Naive B cell (primary cell): Measurements from ENCODE around the gene RMND5B. TPM values are rescaled to one million over a fixed set of nuclear protein-coding genes. Genes with fewer than 3 reads are reported as not detected.
"Not testable (repeated sequence)": the region's sequence is repeated elsewhere in the genome, so short reads cannot be mapped to it uniquely, and the experiment has no call there.

Experiments used
- ATAC-seq, 2 donors: fragments of 150-1000 bp; cut with Tn5 transposase; 2 replicates each; pipeline ENCODE4 v1.10.0; 2021; ENCODE audit warnings: low read depth in 2 of 2, mild to moderate bottlenecking in 2 of 2, moderate library complexity in 2 of 2
- DNase-seq: peaks from one replicate; pipeline ENCODE4 v3.0.0; 2022
- H3K27ac Mint-ChIP-seq, 6 donors: one replicate each; pipeline ENCODE4 v1.8.0; 2020 to 2022; ENCODE audit warnings: mild to moderate bottlenecking in 6 of 6, mixed read lengths in 6 of 6, moderate library complexity in 5 of 6, inconsistent platforms in 2 of 6
- H3K27me3 Mint-ChIP-seq, 3 donors: one replicate each; pipeline ENCODE4 v1.8.0; 2021 to 2022; ENCODE audit warnings: mixed read lengths in 3 of 3, mild to moderate bottlenecking in 1 of 3
- H3K36me3 Mint-ChIP-seq, 2 donors: one replicate each; pipeline ENCODE4 v1.8.0; 2020 to 2022; ENCODE audit warnings: mixed read lengths in 2 of 2, inconsistent platforms in 1 of 2, mild to moderate bottlenecking in 1 of 2
- H3K4me1 Mint-ChIP-seq, 3 donors: one replicate each; pipeline ENCODE4 v1.8.0; 2020 to 2022; ENCODE audit warnings: mixed read lengths in 3 of 3, inconsistent platforms in 1 of 3, mild to moderate bottlenecking in 1 of 3, moderate library complexity in 1 of 3
- H3K4me3 Mint-ChIP-seq, 8 donors: one replicate each; pipeline ENCODE4 v1.8.0; 2020 to 2022; ENCODE audit warnings: mild to moderate bottlenecking in 8 of 8, mixed read lengths in 8 of 8, moderate library complexity in 8 of 8, inconsistent platforms in 2 of 8
- H3K9me3 Mint-ChIP-seq, 7 donors: one replicate each; pipeline ENCODE4 v1.8.0; 2020 to 2022; ENCODE audit warnings: mixed read lengths in 7 of 7, mild to moderate bottlenecking in 5 of 7, inconsistent platforms in 2 of 7, moderate library complexity in 1 of 7
- polyA plus RNA-seq, 6 donors: library from polyadenylated mRNA; unstranded; fragments of 300-500 nt; fragmentation: Illumina TruSeq; gene quantifications; one replicate each; pipeline ENCODE4 v1.2.3, GENCODE V29; 2021; ENCODE audit warnings: low read depth in 6 of 6

The RMND5B gene
- 10 to 100 TPM; 36.2 to 82.3 (median 40.3) TPM for polyA plus RNA-seq

GRCh38 chr5:178130576-178131445 is at the start of gene RMND5B:
Gene RMND5B (plus strand): TSS chr5:178131014. CDS start chr5:178138120, 7,106 bp downstream.
- Mint-ChIP-seq H3K27me3 (no peaks in the 10 kb centered on the region), H3K9me3 (no peaks in the 10 kb centered on the region), H3K4me1 (peaks cover 25 to 37% (median 32%) of the 10 kb centered on the region in 3 donors), H3K36me3 (peaks cover 4 to 8% of the 10 kb centered on the region in 2 donors), H3K4me3 (peak within 1 kb of the TSS; percentile 81 to 95 (median 89)), H3K27ac (peak within 1 kb of the TSS; percentile 48 to 94 (median 78))
- DNase-seq (peak; percentile 88), ATAC-seq (peak; percentile 93)

GRCh38 chr5:178081571-178082243 is 49.1 kb upstream of the RMND5B start:
- Mint-ChIP-seq H3K36me3 (no peaks in the 10 kb centered on the region), H3K4me1 (peaks cover 0 to 5% (median 0%) of the 10 kb centered on the region in 3 donors), H3K4me3 (no peak overlapping the region), H3K27ac (no peak overlapping the region), H3K27me3 (peaks cover 8 to 15% (median 10%) of the 10 kb centered on the region in 3 donors), H3K9me3 (no peaks in the 10 kb centered on the region)
- ATAC-seq (no peak), DNase-seq (no peak)

- H3K9me3 Mint-ChIP-seq = no peaks in the 10 kb centered on the region
- peak overlapping the region in 1 of 6 donors; percentile 23 for H3K27ac Mint-ChIP-seq
- no peaks in the 10 kb centered on the region for H3K36me3 Mint-ChIP-seq
- ATAC-seq = no peak
- H3K4me1 Mint-ChIP-seq = peaks cover 0 to 5% (median 0%) of the 10 kb centered on the region in 3 donors
- DNase-seq = no peak
- H3K4me3 Mint-ChIP-seq = no peak overlapping the region
- peaks cover 10 to 15% (median 15%) of the 10 kb centered on the region in 3 donors for H3K27me3 Mint-ChIP-seq
These were observed 46.9 kb upstream of the RMND5B start for GRCh38 chr5:178083922-178084321.

- Mint-ChIP-seq H3K9me3 (no peaks in the 10 kb centered on the region), H3K27me3 (peaks cover 10 to 21% (median 15%) of the 10 kb centered on the region in 3 donors)
These were observed 45.5 kb upstream of the RMND5B start for GRCh38 chr5:178085316-178085715.

GRCh38 chr5:178086266-178086665 is 44.5 kb upstream of the RMND5B start:
- ATAC-seq = no peak
- Mint-ChIP-seq H3K27ac (no peak overlapping the region), H3K9me3 (peaks cover 0 to 2% (median 0%) of the 10 kb centered on the region in 7 donors), H3K4me1 (peaks cover 0 to 3% (median 0%) of the 10 kb centered on the region in 3 donors), H3K27me3 (peaks cover 10 to 15% (median 15%) of the 10 kb centered on the region in 3 donors), H3K36me3 (peaks cover 0 to 4% of the 10 kb centered on the region in 2 donors), H3K4me3 (no peak overlapping the region)
- DNase-seq = no peak

More at GRCh38 chr5:178085316-178085715, 45.5 kb upstream of the RMND5B start:
- Mint-ChIP-seq H3K36me3 (no peaks in the 10 kb centered on the region), H3K27ac (no peak overlapping the region), H3K4me1 (peaks cover 0 to 3% (median 0%) of the 10 kb centered on the region in 3 donors), H3K4me3 (peak overlapping the region in 1 of 8 donors; percentile 52)
- no peak for ATAC-seq
- DNase-seq = no peak

- not testable (repeated sequence) for H3K9me3 Mint-ChIP-seq, H3K4me3 Mint-ChIP-seq, DNase-seq, H3K4me1 Mint-ChIP-seq, ATAC-seq, H3K27ac Mint-ChIP-seq, H3K36me3 Mint-ChIP-seq
- peaks cover 10 to 15% (median 12%) of the 10 kb centered on the region in 3 donors for H3K27me3 Mint-ChIP-seq
These were observed 43.6 kb upstream of the RMND5B start for GRCh38 chr5:178087199-178087598.

GRCh38 chr5:178090856-178091255 is 40.0 kb upstream of the RMND5B start:
- H3K27me3 Mint-ChIP-seq = peaks cover 0 to 7% (median 5%) of the 10 kb centered on the region in 3 donors
- H3K4me3 Mint-ChIP-seq = no peak overlapping the region
- peaks cover 0 to 7% of the 10 kb centered on the region in 2 donors for H3K36me3 Mint-ChIP-seq
- no peak for DNase-seq
- H3K4me1 Mint-ChIP-seq = peaks cover 11 to 17% (median 14%) of the 10 kb centered on the region in 3 donors
- H3K9me3 Mint-ChIP-seq = peaks cover 0 to 4% (median 0%) of the 10 kb centered on the region in 7 donors
- no peak for ATAC-seq
- peak overlapping the region in 1 of 6 donors; percentile 36 for H3K27ac Mint-ChIP-seq

GRCh38 chr5:178093134-178093533 is 37.7 kb upstream of the RMND5B start:
- H3K27ac Mint-ChIP-seq = peak overlapping the region in 2 of 6 donors; percentile 26 to 91
- ATAC-seq (no peak), DNase-seq (no peak)
- H3K9me3 Mint-ChIP-seq = peaks cover 0 to 4% (median 0%) of the 10 kb centered on the region in 7 donors
- peaks cover 11 to 17% (median 14%) of the 10 kb centered on the region in 3 donors for H3K4me1 Mint-ChIP-seq
- peaks cover 0 to 11% (median 4%) of the 10 kb centered on the region in 3 donors for H3K27me3 Mint-ChIP-seq
- H3K4me3 Mint-ChIP-seq = no peak overlapping the region
- peaks cover 0 to 7% of the 10 kb centered on the region in 2 donors for H3K36me3 Mint-ChIP-seq

GRCh38 chr5:178094345-178094744 is 36.5 kb upstream of the RMND5B start:
- peak overlapping the region in 2 of 8 donors; percentile 17 to 22 for H3K4me3 Mint-ChIP-seq
- H3K27me3 Mint-ChIP-seq = peaks cover 0 to 7% (median 0%) of the 10 kb centered on the region in 3 donors
- ATAC-seq = no peak

GRCh38 chr5:178098685-178099084 is 32.1 kb upstream of the RMND5B start:
- H3K9me3 Mint-ChIP-seq = no peaks in the 10 kb centered on the region
- peaks cover 7 to 8% (median 8%) of the 10 kb centered on the region in 3 donors for H3K4me1 Mint-ChIP-seq
- no peak for DNase-seq
- H3K4me3 Mint-ChIP-seq = no peak overlapping the region
- no peak for ATAC-seq
- H3K27me3 Mint-ChIP-seq = peaks cover 0 to 5% (median 0%) of the 10 kb centered on the region in 3 donors
- H3K27ac Mint-ChIP-seq = no peak overlapping the region
- H3K36me3 Mint-ChIP-seq = no peaks in the 10 kb centered on the region

More at GRCh38 chr5:178094345-178094744, 36.5 kb upstream of the RMND5B start:
- peaks cover 11 to 17% (median 14%) of the 10 kb centered on the region in 3 donors for H3K4me1 Mint-ChIP-seq
- peaks cover 0 to 7% of the 10 kb centered on the region in 2 donors for H3K36me3 Mint-ChIP-seq
- DNase-seq = no peak
- peak overlapping the region in 2 of 6 donors; percentile 27 to 68 for H3K27ac Mint-ChIP-seq
- peaks cover 0 to 4% (median 0%) of the 10 kb centered on the region in 7 donors for H3K9me3 Mint-ChIP-seq

- H3K9me3 Mint-ChIP-seq = no peaks in the 10 kb centered on the region
- peaks cover 16 to 28% (median 21%) of the 10 kb centered on the region in 3 donors for H3K4me1 Mint-ChIP-seq
- H3K27me3 Mint-ChIP-seq = no peaks in the 10 kb centered on the region
- DNase-seq = no peak
- H3K36me3 Mint-ChIP-seq = no peaks in the 10 kb centered on the region
- peak overlapping the region in 1 of 6 donors; percentile 53 for H3K27ac Mint-ChIP-seq
- no peak for ATAC-seq
- no peak overlapping the region for H3K4me3 Mint-ChIP-seq
These were observed 27.2 kb upstream of the RMND5B start for GRCh38 chr5:178103612-178104011.

- Mint-ChIP-seq H3K4me1 (peaks cover 21 to 37% (median 29%) of the 10 kb centered on the region in 3 donors), H3K27ac (no peak overlapping the region), H3K27me3 (no peaks in the 10 kb centered on the region), H3K4me3 (no peak overlapping the region), H3K36me3 (no peaks in the 10 kb centered on the region), H3K9me3 (no peaks in the 10 kb centered on the region)
- DNase-seq (no peak), ATAC-seq (no peak)
These were observed 26.3 kb upstream of the RMND5B start for GRCh38 chr5:178104492-178104891.

- Mint-ChIP-seq H3K9me3 (no peaks in the 10 kb centered on the region), H3K36me3 (no peaks in the 10 kb centered on the region), H3K4me3 (no peak overlapping the region), H3K27ac (no peak overlapping the region), H3K27me3 (no peaks in the 10 kb centered on the region), H3K4me1 (peaks cover 27 to 45% (median 29%) of the 10 kb centered on the region in 3 donors)
- ATAC-seq = no peak
- no peak for DNase-seq
These were observed 24.7 kb upstream of the RMND5B start for GRCh38 chr5:178106086-178106485.
